GM13977 (cell line): ENCODE results near the gene GRN.
"Not testable (repeated sequence)": the region's sequence is repeated elsewhere in the genome, so short reads cannot be mapped to it uniquely, and the experiment has no call there.

Experiments used
- DNase-seq: peaks from one replicate; pipeline ENCODE4 v3.0.0; 2012; ENCODE audit warnings: low spot score
- in situ Hi-C: fragments of 300-500 bp; cut with MboI; formaldehyde crosslinking; loops from one replicate; pipeline ENCODE4 v1.12.0; 2022; ENCODE audit warnings: low sequenced_read_pairs, low pct_unique_long_range_greater_than_20kb, mixed read lengths, inconsistent platforms; ENCODE audit not compliant: unreplicated experiment
- TF ChIP-seq, protein P1 (sequence below): IDR thresholded peaks from 2 replicates; pipeline ENCODE4 v1.5.1; 2012; ENCODE audit warnings: mild to moderate bottlenecking, control low read depth; ENCODE audit not compliant: insufficient read depth; ENCODE audit errors: extremely low read depth, missing control alignments

Gene GRN

DNA sequence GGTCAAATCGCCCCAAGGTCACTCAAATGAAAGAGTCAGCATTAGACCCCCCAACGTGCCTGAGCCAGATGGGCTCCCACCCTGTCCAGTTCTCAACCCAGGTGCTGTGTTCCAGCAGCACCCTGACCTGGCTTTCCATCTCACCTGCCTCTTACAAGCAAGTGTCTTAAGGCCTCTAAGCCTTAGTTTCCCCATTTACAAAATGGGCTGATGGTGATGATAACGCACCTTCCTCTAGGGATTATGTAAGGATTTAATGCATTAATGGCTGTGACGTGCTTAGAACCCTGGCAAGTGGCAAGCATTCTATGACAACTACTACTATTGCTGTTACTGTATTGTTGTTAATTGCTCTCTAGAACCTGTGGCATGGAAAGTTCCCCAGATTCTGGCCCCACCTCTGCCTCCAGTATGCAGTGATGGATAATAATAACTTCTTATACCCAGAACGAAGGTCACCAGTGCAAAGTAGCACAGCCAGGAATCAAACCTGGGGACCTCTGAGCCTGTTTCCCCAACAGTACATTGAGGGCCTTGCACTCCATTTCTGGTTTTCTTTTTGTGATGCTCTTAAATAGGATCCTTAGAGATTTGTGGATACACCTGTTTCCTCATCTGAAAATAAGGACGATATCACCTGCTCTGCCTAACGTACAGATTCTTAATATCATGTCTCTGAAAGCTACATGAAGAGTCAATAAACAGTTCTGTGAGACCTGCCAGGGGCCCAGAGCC, 17.2 kb upstream of the GRN start:
- in situ Hi-C loops, result loop anchor here (5.0 kb wide), 1 partner anchor 126 kb away; no protein-coding TSS in a partner anchor
- TF ChIP-seq, protein P1, sequence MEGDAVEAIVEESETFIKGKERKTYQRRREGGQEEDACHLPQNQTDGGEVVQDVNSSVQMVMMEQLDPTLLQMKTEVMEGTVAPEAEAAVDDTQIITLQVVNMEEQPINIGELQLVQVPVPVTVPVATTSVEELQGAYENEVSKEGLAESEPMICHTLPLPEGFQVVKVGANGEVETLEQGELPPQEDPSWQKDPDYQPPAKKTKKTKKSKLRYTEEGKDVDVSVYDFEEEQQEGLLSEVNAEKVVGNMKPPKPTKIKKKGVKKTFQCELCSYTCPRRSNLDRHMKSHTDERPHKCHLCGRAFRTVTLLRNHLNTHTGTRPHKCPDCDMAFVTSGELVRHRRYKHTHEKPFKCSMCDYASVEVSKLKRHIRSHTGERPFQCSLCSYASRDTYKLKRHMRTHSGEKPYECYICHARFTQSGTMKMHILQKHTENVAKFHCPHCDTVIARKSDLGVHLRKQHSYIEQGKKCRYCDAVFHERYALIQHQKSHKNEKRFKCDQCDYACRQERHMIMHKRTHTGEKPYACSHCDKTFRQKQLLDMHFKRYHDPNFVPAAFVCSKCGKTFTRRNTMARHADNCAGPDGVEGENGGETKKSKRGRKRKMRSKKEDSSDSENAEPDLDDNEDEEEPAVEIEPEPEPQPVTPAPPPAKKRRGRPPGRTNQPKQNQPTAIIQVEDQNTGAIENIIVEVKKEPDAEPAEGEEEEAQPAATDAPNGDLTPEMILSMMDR, result no peak
- no peak for DNase-seq

- not testable (repeated sequence) for DNase-seq
- in situ Hi-C loops, result loop anchor here (5.0 kb wide), 1 partner anchor 127 kb away; no protein-coding TSS in a partner anchor
These were observed 15.6 kb upstream of the GRN start for GRCh38 chr17:44329516-44329915.

- in situ Hi-C loops, result not testable (repeated sequence)
These were observed 14.8 kb upstream of the GRN start for GRCh38 chr17:44330263-44330662.

DNA sequence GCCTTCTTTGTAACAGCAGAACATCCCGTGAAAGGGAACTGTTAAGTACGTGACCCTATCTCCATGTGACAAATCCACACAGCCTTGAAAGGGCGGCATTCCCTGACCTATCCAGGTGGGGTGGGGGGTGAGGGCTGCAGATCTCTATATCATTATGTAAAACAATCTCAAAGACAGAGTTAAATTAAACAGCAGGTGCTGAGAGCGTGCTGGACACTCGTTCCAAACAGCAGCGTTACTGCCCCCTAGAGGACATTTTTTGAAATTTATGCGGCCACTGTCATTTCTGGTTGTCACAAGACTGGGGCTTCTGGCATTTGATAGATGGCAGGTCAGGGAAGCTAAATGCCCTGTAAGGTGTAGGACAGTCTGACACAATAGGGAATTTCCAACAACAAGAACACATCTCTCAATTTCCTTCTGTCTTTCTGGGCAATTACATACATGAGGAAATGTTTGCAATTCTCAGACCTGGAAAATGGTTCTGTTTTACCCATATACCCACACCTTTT, 13.8 kb upstream of the GRN start:
- DNase-seq, result peak; percentile 77
- in situ Hi-C loops, result no loop called here
- TF ChIP-seq, protein P1, result peak; percentile 70

More at GRCh38 chr17:44330263-44330662, 14.8 kb upstream of the GRN start:
- not testable (repeated sequence) for DNase-seq

- TF ChIP-seq, protein P1, result no peak
- no peak for DNase-seq
- in situ Hi-C loops, result no loop called here
These were observed 11.7 kb upstream of the GRN start for GRCh38 chr17:44333371-44333770.

- no peak for DNase-seq
- TF ChIP-seq, protein P1, result no peak
- in situ Hi-C loops, result no loop called here
These were observed 10.8 kb upstream of the GRN start for GRCh38 chr17:44334315-44334714.

DNA sequence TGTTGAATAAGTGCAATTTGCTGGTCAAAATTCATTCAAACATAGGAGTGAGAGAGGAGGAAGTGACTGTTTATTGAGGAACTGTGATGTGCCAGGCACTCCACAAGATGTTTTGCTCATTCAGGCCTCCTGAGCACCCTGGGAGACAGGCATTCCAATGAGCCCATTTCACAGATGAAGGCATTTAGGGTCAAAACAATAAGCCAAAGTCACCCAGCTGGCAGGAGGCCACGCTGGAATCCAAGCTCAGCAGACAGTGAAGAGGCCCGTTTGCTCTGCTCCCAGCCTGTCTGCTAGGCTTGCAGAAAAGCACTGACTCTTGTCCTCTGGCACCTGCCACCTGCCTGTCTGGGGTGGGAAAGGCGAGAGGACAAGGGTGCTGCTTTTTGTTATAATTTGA, 10.4 kb upstream of the GRN start:
- TF ChIP-seq, protein P1, result no peak
- DNase-seq, result no peak
- in situ Hi-C loops, result no loop called here
